Parathyroid adenoma (tissue), 2 donors: Measurements from ENCODE around the gene NOL9.

ENCODE experiments used
- H2AFZ ChIP-seq: fragments of 300-600 bp; sonication (generic); one replicate; pipeline ENCODE4 v1.7.0; 2017; ENCODE audit warnings: antibody characterized with exemption, mild to moderate bottlenecking
- H3K27ac ChIP-seq: fragments of 300-600 bp; sonication (generic); one replicate; pipeline ENCODE4 v1.7.0; 2017
- H3K27me3 ChIP-seq: fragments of 300-600 bp; sonication (generic); one replicate; pipeline ENCODE4 v1.7.0; 2017; ENCODE audit warnings: low read length; ENCODE audit not compliant: control insufficient read depth, insufficient read depth
- H3K36me3 ChIP-seq: fragments of 300-600 bp; sonication (generic); one replicate; pipeline ENCODE4 v1.7.0; 2017; ENCODE audit warnings: low read length; ENCODE audit not compliant: control insufficient read depth, insufficient read depth
- H3K4me1 ChIP-seq: fragments of 300-600 bp; sonication (generic); one replicate; pipeline ENCODE4 v1.7.0; 2017; ENCODE audit warnings: control low read depth
- H3K4me2 ChIP-seq: fragments of 300-600 bp; sonication (generic); one replicate; pipeline ENCODE4 v1.7.0; 2017; ENCODE audit warnings: low read length
- H3K4me3 ChIP-seq: fragments of 300-600 bp; sonication (generic); one replicate; pipeline ENCODE4 v1.7.0; 2017; ENCODE audit warnings: low read depth, low read length
- H3K79me2 ChIP-seq: fragments of 300-600 bp; sonication (generic); one replicate; pipeline ENCODE4 v1.7.0; 2017; ENCODE audit warnings: control low read depth
- H3K9ac ChIP-seq: fragments of 300-600 bp; sonication (generic); one replicate; pipeline ENCODE4 v1.7.0; 2017; ENCODE audit warnings: mild to moderate bottlenecking
- H3K9me3 ChIP-seq: fragments of 300-600 bp; sonication (generic); one replicate; pipeline ENCODE4 v1.7.0; 2017; ENCODE audit warnings: low read length; ENCODE audit not compliant: control insufficient read depth
- TF ChIP-seq, protein P1 (sequence below): fragments of 300-600 bp; sonication (generic); IDR thresholded peaks from one replicate; pipeline ENCODE4 v1.7.0; 2017; ENCODE audit warnings: antibody characterized with exemption, mild to moderate bottlenecking
- donor health status: primary hyperparathyroidism.

The NOL9 gene

DNA sequence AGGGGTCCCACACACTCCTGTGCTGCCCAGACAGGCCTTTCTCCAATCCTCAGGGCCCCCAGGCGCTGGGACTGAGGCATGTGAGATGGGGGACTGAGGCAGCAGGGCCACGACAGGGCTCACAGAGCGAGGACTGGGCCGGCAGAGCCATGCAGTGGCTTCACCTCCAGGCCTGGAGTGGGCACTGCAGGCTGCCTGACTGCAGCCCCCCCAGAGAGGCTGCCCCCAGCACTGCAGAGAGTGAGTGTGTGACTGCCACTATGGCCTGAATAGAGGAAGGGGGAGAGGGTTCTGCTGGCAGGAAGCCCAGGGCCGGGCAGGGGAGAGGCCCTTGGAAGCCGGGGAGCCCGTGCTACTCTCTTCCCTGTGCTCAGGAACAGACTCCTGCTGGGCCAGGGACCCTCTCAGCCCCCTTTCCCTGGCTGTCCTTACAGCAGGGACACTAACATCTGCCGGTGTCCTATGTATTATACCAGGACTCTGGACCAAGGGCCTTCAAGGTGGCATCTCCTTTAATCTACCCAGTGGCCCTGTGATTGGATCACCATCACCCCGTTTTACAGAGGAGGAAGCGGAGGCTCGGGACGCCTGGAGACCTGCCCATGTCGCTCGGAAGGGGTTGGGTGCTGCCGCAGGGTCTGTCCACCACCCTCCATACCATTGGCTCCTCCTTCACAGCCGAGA, 42.6 kb downstream of the NOL9 start:
- TF ChIP-seq, protein P1, sequence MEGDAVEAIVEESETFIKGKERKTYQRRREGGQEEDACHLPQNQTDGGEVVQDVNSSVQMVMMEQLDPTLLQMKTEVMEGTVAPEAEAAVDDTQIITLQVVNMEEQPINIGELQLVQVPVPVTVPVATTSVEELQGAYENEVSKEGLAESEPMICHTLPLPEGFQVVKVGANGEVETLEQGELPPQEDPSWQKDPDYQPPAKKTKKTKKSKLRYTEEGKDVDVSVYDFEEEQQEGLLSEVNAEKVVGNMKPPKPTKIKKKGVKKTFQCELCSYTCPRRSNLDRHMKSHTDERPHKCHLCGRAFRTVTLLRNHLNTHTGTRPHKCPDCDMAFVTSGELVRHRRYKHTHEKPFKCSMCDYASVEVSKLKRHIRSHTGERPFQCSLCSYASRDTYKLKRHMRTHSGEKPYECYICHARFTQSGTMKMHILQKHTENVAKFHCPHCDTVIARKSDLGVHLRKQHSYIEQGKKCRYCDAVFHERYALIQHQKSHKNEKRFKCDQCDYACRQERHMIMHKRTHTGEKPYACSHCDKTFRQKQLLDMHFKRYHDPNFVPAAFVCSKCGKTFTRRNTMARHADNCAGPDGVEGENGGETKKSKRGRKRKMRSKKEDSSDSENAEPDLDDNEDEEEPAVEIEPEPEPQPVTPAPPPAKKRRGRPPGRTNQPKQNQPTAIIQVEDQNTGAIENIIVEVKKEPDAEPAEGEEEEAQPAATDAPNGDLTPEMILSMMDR, result no peak
- Histone ChIP-seq H3K79me2 (no peaks in the 10 kb centered on the region), H2AFZ (no peak overlapping the region), H3K4me3 (no peak overlapping the region), H3K9ac (no peak overlapping the region), H3K27ac (no peak overlapping the region), H3K27me3 (no peaks in the 10 kb centered on the region), H3K9me3 (no peaks in the 10 kb centered on the region), H3K4me1 (no peaks in the 10 kb centered on the region), H3K36me3 (no peaks in the 10 kb centered on the region), H3K4me2 (no peak overlapping the region)

DNA sequence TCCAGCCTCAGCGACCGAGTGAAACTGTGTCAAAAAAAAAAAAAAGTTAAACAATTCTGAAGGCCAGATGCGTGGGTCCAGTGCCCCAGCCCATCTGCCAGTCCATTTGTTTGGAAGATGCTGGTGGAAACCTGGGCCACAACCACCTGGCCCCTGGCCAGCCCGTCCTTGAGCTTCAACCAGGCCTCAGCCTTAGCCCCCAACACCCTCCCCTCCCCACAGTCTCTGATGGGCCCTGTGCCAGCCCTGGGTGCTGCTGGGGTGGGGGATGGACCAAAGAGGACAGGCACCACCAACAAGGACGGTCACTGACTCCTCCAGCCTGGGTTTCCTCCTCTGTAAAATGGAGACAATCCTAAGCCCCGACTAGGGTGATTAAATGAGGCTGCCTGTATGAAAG, 43.3 kb downstream of the NOL9 start:
- H3K4me3 ChIP-seq, result no peak overlapping the region
- H3K79me2 ChIP-seq, result no peaks in the 10 kb centered on the region
- H3K27ac ChIP-seq, result no peak overlapping the region
- H3K27me3 ChIP-seq, result no peaks in the 10 kb centered on the region
- H3K36me3 ChIP-seq, result no peaks in the 10 kb centered on the region
- no peak overlapping the region for H2AFZ ChIP-seq
- no peak overlapping the region for H3K4me2 ChIP-seq
- H3K9me3 ChIP-seq, result no peaks in the 10 kb centered on the region
- H3K9ac ChIP-seq, result no peak overlapping the region
- TF ChIP-seq, protein P1, result no peak
- no peaks in the 10 kb centered on the region for H3K4me1 ChIP-seq

DNA sequence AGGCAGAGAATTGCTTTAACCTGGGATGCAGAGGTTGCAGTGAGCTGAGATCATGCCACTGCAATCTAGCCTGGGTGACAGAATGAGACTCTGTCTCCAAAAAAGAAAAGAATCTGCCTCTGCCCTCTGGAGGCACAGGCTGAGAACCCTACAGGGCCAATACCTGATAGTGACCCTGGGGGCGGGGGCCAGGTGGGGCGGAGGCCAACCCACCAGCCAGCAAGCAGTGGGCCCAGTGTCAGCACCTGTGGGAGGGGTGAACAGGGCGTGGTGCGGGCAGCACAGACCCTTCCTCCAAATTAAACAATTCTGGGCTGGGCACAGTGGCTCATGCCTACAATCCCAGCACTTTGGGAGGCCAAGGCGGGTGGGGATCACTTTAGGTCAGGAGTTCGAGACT, 43.8 kb downstream of the NOL9 start:
- no peak overlapping the region for H2AFZ ChIP-seq

DNA sequence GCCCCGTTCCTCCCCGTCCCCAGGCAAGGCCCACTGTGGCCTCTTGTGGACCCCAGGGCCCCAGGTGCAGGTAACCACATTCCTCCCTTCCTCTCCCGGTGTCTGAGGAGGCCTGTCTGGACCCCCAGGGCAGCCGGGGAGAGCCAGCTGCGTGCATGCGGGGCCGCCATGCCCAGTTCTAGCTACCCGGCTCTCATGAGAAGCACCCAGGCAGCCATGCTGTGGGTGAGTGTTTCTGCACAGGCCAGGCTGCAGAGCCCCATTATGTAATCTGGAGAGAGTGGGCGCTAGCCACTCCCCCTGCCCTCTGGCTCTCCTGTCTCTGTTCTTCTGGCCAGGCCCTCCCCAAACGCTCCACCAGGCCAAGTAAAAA, 44.4 kb downstream of the NOL9 start:
- Histone ChIP-seq H3K79me2 (no peaks in the 10 kb centered on the region), H3K27ac (no peak overlapping the region), H3K36me3 (no peaks in the 10 kb centered on the region), H3K4me1 (no peaks in the 10 kb centered on the region), H2AFZ (no peak overlapping the region), H3K27me3 (no peaks in the 10 kb centered on the region), H3K9me3 (no peaks in the 10 kb centered on the region), H3K9ac (no peak overlapping the region), H3K4me3 (no peak overlapping the region), H3K4me2 (no peak overlapping the region)
- TF ChIP-seq, protein P1, result no peak

More for the DNA sequence above, 43.8 kb downstream of the NOL9 start:
- Histone ChIP-seq H3K36me3 (no peaks in the 10 kb centered on the region), H3K4me3 (no peak overlapping the region), H3K27me3 (no peaks in the 10 kb centered on the region), H3K9ac (no peak overlapping the region), H3K27ac (no peak overlapping the region), H3K4me2 (no peak overlapping the region), H3K4me1 (no peaks in the 10 kb centered on the region), H3K9me3 (no peaks in the 10 kb centered on the region), H3K79me2 (no peaks in the 10 kb centered on the region)
- TF ChIP-seq, protein P1, result no peak
